Limb (tissue), 2 donors: Measurements from ENCODE around the gene TNFRSF12A.
A peak's percentile ranks its signal among the peaks of the same experiment; 100 is the strongest.
"Not testable (repeated sequence)": the region's sequence is repeated elsewhere in the genome, so short reads cannot be mapped to it uniquely, and the experiment has no call there.

Experiments used
- DNase-seq, 2 donors: peaks; one replicate each; pipeline ENCODE4 v3.0.0-alpha.2; 2016; ENCODE audit errors: extremely low spot score in 2 of 2

The TNFRSF12A gene

GRCh38 chr16:3065069-3065741 lies 45.0 kb downstream of the TNFRSF12A start, which contains the start of gene IL32:
IL32 (plus strand) TSS chr16:3065640; CDS start chr16:3065812, 172 bp downstream.
- DNase-seq, result peak in 1 of 2 donors; percentile 46

DNA sequence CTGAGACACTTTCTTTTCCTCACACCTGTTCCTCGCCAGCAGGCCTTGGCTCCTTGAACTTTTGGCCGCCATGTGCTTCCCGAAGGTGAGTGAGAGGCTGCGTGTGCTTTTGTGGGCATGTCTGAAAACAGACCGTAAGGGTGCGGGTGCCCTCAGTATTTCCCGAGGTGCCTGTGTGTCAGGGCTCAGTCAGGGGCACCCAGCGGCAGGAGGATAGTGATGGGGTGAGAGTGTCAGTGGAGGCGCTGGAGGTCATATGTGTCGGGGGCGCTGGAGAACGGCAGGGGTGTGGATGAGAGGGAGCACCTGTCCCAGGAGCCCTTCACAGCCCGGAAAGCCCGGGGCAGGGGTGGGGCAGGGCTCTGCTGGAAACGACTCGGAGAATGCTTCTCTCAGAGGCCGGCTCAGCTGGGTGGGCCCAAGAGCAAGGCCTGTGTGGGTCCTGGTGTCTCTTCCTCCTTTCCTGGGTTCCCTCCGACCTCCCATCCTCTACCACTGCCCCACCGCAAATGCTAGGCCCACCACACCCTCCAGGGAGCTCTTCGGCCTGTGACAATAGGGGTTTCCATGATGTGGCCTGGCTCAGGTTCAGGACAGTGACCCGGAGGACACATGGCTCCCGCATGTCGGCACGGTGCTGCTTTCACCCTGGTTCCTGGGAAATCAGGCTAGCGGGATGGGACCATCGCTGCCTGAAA lies 45.7 kb downstream of the TNFRSF12A start:
- DNase-seq, result no peak

DNA sequence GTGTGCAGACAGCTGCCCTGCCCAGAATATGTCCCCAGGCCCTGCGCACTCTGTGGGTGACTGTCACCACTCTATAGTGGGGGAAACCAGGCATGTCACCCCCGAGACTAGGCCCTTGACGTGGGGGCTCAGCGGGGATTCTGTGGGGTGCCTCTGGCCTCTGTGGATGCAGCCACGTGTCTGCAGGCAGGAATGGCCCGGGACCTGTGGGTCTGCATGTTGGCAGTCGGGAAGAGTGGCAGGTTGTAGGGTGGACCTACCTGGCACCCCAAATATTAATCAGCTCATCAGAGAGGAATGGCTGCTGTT lies 46.2 kb downstream of the TNFRSF12A start:
- no peak for DNase-seq

DNA sequence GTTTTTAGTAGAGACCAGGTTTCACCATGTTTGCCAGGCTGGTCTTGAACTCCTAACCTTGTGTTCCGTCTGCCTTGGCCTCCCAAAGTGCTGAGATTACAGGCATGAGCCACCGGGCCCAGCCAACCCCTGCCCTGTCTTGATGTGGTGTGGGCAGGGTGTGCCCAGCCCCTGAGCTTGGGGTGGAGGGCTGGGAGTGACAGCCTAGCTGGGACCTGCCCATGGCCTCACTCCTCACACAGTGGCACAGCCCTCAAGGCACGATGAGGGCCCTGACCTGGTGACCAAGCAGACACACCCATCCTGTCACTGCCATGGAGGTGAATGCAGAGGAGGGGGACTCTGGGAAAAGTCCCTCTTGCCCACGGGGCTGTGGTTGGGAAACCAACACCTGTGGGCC lies 48.3 kb downstream of the TNFRSF12A start:
- DNase-seq, result no peak

- not testable (repeated sequence) for DNase-seq
These were observed 49.0 kb downstream of the TNFRSF12A start for GRCh38 chr16:3069146-3069545.

- DNase-seq, result no peak
These were observed 50.5 kb downstream of the TNFRSF12A start for GRCh38 chr16:3070608-3071111.

DNA sequence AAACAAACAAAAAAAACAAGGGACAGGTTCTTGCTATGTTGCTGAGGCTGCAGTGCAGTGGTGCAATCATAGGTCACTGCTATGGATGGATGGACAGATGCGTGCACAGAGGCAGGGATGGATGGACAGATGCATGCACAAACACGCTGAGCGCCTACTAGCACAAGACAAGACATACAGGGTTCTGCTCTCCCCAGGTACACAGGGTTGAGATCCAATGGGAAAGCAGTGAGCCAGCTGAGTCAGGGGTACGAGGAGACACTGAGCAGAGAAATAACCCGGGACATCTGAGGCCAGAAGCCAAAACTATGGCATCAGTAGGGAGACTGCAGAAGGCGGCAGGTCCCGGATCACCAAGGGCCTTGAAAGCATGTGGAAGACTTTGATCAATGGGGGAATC lies 51.5 kb downstream of the TNFRSF12A start:
- no peak for DNase-seq
